Kidney epithelial cell (primary cell): ENCODE results near the gene SLC25A21. TPM values are rescaled to one million over a fixed set of nuclear protein-coding genes. Genes with fewer than 3 reads are reported as not detected.

Source experiments
- DNase-seq: peaks from one replicate; pipeline ENCODE4 v3.0.0-alpha.2; 2010; ENCODE audit warnings: low read depth
- H3K27me3 ChIP-seq: 2 replicates; pipeline ENCODE4 v1.6.0; 2011; ENCODE audit warnings: low read length; ENCODE audit not compliant: control insufficient read depth, insufficient read depth
- H3K36me3 ChIP-seq: 2 replicates; pipeline ENCODE4 v1.5.1; 2011; ENCODE audit warnings: low read length; ENCODE audit not compliant: control insufficient read depth, insufficient read depth
- H3K4me3 ChIP-seq: 2 replicates; pipeline ENCODE4 v1.5.1; 2011; ENCODE audit warnings: low read depth, mild to moderate bottlenecking, control low read depth, low read length
- CTCF ChIP-seq: IDR thresholded peaks from 2 replicates; pipeline ENCODE4 v1.5.1; 2011; ENCODE audit warnings: mild to moderate bottlenecking, moderate library complexity, low read length, control low read depth, inconsistent platforms; ENCODE audit not compliant: insufficient read depth, poor library complexity, severe bottlenecking
- total RNA-seq: library from RNA; depleted of rRNA; stranded (reverse); fragments of >200 nt; gene quantifications from 2 replicates; pipeline ENCODE4 v1.2.3, GENCODE V29; 2015

Gene SLC25A21
- total RNA-seq, 1 donor from 2014 or later, result 2.1 TPM

DNA sequence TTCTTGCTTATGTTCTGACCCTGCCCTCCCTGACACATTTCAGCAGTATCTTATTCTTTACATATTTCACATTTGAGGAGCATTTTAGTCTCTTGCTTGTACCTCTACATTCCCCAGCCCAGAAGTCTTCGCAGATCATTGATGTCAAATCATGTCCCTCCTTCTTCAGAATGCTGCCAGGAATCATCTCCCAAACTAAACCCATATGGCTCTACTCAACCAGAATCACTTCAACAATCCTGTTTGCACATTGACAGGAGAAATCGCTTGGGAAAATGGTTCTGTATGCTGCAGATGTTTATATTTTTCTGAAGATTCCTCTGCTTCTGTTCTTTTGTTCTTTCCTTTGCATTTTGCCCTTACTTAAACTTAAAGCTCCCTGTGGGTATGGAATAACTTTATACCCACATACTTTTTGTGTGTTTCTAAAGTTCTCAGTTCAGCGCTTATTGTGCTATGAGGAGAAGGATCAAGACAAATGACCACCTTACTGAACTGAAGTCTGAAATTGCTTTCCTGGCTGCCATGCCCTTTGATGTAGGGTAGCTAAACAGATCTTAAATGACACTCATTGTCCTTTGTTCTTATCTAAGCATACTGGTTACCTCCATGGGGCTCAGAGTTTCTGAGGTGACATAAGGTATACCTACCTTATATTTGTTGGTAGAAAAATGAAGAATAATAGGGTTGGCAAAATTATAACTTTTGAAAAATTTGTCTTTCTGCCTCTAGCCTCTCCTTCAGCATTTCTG is 134.6 kb downstream of the SLC25A21 start:
- no peaks in the 10 kb centered on the region for H3K36me3 ChIP-seq
- no peaks in the 10 kb centered on the region for H3K27me3 ChIP-seq
- TF ChIP-seq CTCF, result no peak
- no peak overlapping the region for H3K4me3 ChIP-seq
- no peak for DNase-seq

DNA sequence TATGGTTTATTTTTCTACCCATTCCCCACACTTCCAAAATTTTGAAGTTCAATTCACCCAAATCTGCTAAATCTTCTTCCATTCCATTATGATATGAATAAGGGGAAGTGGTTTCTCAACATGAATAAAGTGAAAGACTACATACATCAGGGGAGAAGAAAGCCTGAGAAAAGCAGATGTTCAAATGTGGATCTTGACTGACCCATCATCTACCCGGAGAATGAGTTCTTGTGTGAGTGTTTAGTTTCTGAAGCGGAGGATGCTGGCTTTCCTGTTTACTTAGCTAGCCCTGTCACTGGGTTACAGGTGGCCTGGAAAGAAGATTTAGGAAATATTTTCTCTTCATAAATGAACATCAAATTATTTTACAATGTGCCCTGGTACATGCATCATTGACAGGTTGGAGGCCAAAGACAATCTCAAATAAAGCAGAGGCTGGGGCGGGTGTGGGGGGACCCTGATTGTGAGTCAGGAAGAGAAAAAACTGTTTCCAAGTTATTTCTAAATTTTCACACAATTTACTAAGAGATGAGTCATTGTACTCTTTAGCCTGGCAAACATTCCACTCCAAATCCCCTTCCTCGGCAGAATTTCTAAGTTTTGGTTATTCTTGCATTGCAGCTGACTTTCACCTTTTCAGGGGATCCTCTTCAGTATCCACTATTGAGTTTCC is 135.6 kb downstream of the SLC25A21 start:
- DNase-seq, result no peak
- TF ChIP-seq CTCF, result no peak
- Histone ChIP-seq H3K36me3 (no peaks in the 10 kb centered on the region), H3K27me3 (no peaks in the 10 kb centered on the region), H3K4me3 (no peak overlapping the region)

DNA sequence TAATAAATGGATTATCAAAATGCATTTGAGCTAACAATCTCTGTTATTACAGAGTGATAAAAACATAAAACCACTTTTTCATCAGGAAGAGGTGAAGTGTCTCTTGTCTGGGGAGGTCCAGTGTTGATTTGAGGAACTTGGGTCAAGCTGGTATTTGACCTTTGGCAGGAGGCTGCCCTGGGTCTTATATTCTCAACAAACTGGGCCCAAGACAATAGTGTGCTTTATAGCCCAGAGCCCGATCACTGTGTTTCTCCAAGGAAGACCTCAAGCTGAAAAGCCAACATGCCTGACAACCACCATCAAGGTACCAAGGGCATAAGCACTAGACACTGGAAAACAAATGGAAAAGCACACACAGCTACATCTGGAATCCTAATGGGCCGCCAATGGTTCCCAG is 137.0 kb downstream of the SLC25A21 start:
- no peak for DNase-seq
- TF ChIP-seq CTCF, result no peak
- Histone ChIP-seq H3K36me3 (no peaks in the 10 kb centered on the region), H3K27me3 (no peaks in the 10 kb centered on the region), H3K4me3 (no peak overlapping the region)

GRCh38 chr14:37034410-37035285 is 137.8 kb downstream of the SLC25A21 start:
- no peak for DNase-seq
- Histone ChIP-seq H3K36me3 (no peaks in the 10 kb centered on the region), H3K27me3 (no peaks in the 10 kb centered on the region), H3K4me3 (no peak overlapping the region)
- no peak for TF ChIP-seq CTCF

DNA sequence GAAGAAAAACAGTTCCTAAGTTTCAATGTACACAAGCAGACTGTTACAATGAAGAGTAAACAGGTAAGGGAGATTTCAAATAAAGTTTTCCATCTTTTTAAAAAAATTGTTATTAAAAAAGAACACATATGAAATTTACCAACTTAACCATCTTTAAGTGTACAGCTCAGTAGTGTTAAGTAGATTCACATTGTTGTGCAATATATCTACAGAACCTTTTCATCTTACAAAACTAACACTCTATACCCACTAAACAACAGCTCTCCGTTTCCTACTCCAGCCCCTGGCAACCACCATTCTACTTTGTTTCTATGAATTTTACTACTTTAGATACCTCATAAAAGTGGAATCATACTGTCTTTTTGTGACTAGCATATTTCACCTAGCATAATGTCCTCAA is 139.5 kb downstream of the SLC25A21 start:
- Histone ChIP-seq H3K36me3 (no peaks in the 10 kb centered on the region), H3K4me3 (no peak overlapping the region), H3K27me3 (no peaks in the 10 kb centered on the region)
- TF ChIP-seq CTCF, result no peak
- DNase-seq, result no peak
